HEK293T (cell line): ENCODE data around the gene CEP20.

ENCODE experiments used
- CTCF ChIA-PET: fragments of 350-600 bp; formaldehyde crosslinking; extraction: SDS; loops from one replicate; lab custom pipeline; 2021; ENCODE audit warnings: antibody characterized with exemption, inconsistent platforms; lab: Yijun Ruan, JAX
- POLR2A ChIA-PET: fragments of 350-600 bp; formaldehyde crosslinking; extraction: SDS; loops from one replicate; lab custom pipeline; 2020; ENCODE audit warnings: antibody characterized with exemption, inconsistent platforms; lab: Yijun Ruan, JAX
- DNase-seq: peaks from one replicate; pipeline ENCODE4 v3.0.0; 2012; ENCODE audit warnings: mixed read lengths; ENCODE audit errors: extremely low spot score
- ARNT ChIP-seq: fragments of 450-650 bp; IDR thresholded peaks from 2 replicates; pipeline ENCODE4 v1.6.1; 2017; ENCODE audit warnings: mild to moderate bottlenecking
- CTBP1 ChIP-seq: fragments of 450-650 bp; IDR thresholded peaks from 2 replicates; pipeline ENCODE4 v1.6.1; 2016; ENCODE audit warnings: borderline replicate concordance
- ELF4 ChIP-seq: fragments of 450-650 bp; IDR thresholded peaks from 2 replicates; pipeline ENCODE4 v1.6.1; 2017; ENCODE audit warnings: antibody characterized with exemption
- HDGF ChIP-seq: fragments of 450-650 bp; IDR thresholded peaks from 2 replicates; pipeline ENCODE4 v1.6.1; 2017; ENCODE audit warnings: antibody characterized with exemption, borderline replicate concordance
- PKNOX1 ChIP-seq: fragments of 450-650 bp; IDR thresholded peaks from 2 replicates; pipeline ENCODE4 v1.6.1; 2016
- SUZ12 ChIP-seq: fragments of 450-650 bp; IDR thresholded peaks from 2 replicates; pipeline ENCODE4 v1.6.1; 2016; ENCODE audit warnings: mild to moderate bottlenecking
- TARDBP ChIP-seq: fragments of 450-650 bp; IDR thresholded peaks from 2 replicates; pipeline ENCODE4 v1.6.1; 2016

Gene CEP20

GRCh38 chr16:15819046-15819445, 69.4 kb downstream of the CEP20 start:
- CTCF ChIA-PET: no interaction called here
- no peak for DNase-seq
- TF ChIP-seq PKNOX1: no peak
- no peak for TF ChIP-seq ARNT
- POLR2A ChIA-PET: no interaction called here

GRCh38 chr16:15817446-15817845, 71.0 kb downstream of the CEP20 start:
- TF ChIP-seq HDGF (no peak), SUZ12 (no peak), CTBP1 (no peak), ELF4 (no peak)
- ChIA-PET POLR2A (no interaction called here), CTCF (interaction anchor here (0.6 to 0.7 kb wide), 2 partner anchors 9 to 12 kb away, joined by 3 to 5 read pairs; no protein-coding TSS in a partner anchor)
- DNase-seq: no peak

GRCh38 chr16:15816228-15816627, 72.2 kb downstream of the CEP20 start:
- TF ChIP-seq TARDBP: no peak
- no peak for TF ChIP-seq SUZ12
- no peak for DNase-seq
- POLR2A ChIA-PET: no interaction called here
- CTCF ChIA-PET: no interaction called here
